Left ventricle myocardium inferior (tissue), 1 donor: Measurements from ENCODE around the gene SCML2. TPM values are rescaled to one million over a fixed set of nuclear protein-coding genes. Genes with fewer than 3 reads are reported as not detected.

Experiments
- DNase-seq: peaks from one replicate; pipeline ENCODE4 v3.0.0-alpha.2; 2020
- H3K27ac ChIP-seq: fragments of 200-600 bp; replicated peaks from 2 replicates; pipeline ENCODE4 v1.8.0; 2021
- H3K27me3 ChIP-seq: fragments of 200-600 bp; 2 replicates; pipeline ENCODE4 v1.8.0; 2021; ENCODE audit warnings: low read depth
- H3K36me3 ChIP-seq: fragments of 200-600 bp; 2 replicates; pipeline ENCODE4 v1.8.0; 2021
- H3K4me1 ChIP-seq: fragments of 200-600 bp; 2 replicates; pipeline ENCODE4 v1.8.0; 2021
- H3K4me3 ChIP-seq: fragments of 200-600 bp; 2 replicates; pipeline ENCODE4 v1.8.0; 2021; ENCODE audit warnings: mild to moderate bottlenecking, moderate library complexity
- H3K9me3 ChIP-seq: fragments of 200-600 bp; replicated peaks from 2 replicates; pipeline ENCODE4 v1.8.0; 2021
- CTCF ChIP-seq: fragments of 200-600 bp; IDR thresholded peaks from 2 replicates; pipeline ENCODE4 v1.8.0; 2021; ENCODE audit warnings: antibody characterized with exemption, mild to moderate bottlenecking, borderline replicate concordance
- intact Hi-C: fragments of 100-400 bp; cut with micrococcal nuclease; formaldehyde crosslinking; loops from one replicate; pipeline ENCODE4 v1.11.0; 2022
- long read RNA-seq: library from polyadenylated mRNA; unstranded; transcript quantifications from one replicate; pipeline ENCODE4 v2.0.0, GENCODE V29; 2021
- total RNA-seq: library from RNA; stranded (reverse); fragmentation: NEBNext Ultra II Directional; extraction: Animal tissue kit (Norgen Biotek cat#: 25700); gene quantifications from one replicate; pipeline ENCODE4 v1.2.1, GENCODE V29; 2021
- donor health status: DM: no; HTN: yes; CAD: no; lungs with severe emphysema.

SCML2 gene
- 1.1 TPM for total RNA-seq
- long read RNA-seq, full-length matches to known transcripts: 1 of 3 reads
- long read RNA-seq, partial matches to known transcripts: 0 of 3 reads
- long read RNA-seq, other reads (novel, unspliced or antisense): 2 of 3 reads

GRCh38 chrX:18354369-18355223 is at the start of gene SCML2:
TSS of gene SCML2 (minus strand) at chrX:18354688. CDS start at chrX:18334071, 20,617 bp downstream.
- intact Hi-C loops: no loop called here
- no peak for TF ChIP-seq CTCF
- Histone ChIP-seq H3K9me3 (no peaks in the 10 kb centered on the region), H3K36me3 (no peaks in the 10 kb centered on the region), H3K27ac (no peak within 1 kb of the TSS), H3K4me1 (peaks cover 6% of the 10 kb centered on the region), H3K27me3 (no peaks in the 10 kb centered on the region), H3K4me3 (peak within 1 kb of the TSS; percentile 71)
- peak; percentile 38 for DNase-seq

- DNase-seq: no peak
- TF ChIP-seq CTCF: no peak
- Histone ChIP-seq H3K27me3 (no peaks in the 10 kb centered on the region), H3K4me1 (no peaks in the 10 kb centered on the region), H3K36me3 (no peaks in the 10 kb centered on the region), H3K9me3 (no peaks in the 10 kb centered on the region), H3K4me3 (no peak overlapping the region), H3K27ac (no peak overlapping the region)
- intact Hi-C loops: no loop called here
These were observed 47.3 kb upstream of the SCML2 start for GRCh38 chrX:18401848-18402213.

GRCh38 chrX:18394477-18394876 is 40.0 kb upstream of the SCML2 start:
- intact Hi-C loops: loop anchor here (5.0 kb wide), 1 partner anchor 938 kb away; no protein-coding TSS in a partner anchor
- Histone ChIP-seq H3K4me1 (no peaks in the 10 kb centered on the region), H3K4me3 (no peak overlapping the region), H3K9me3 (no peaks in the 10 kb centered on the region), H3K27ac (no peak overlapping the region), H3K36me3 (no peaks in the 10 kb centered on the region), H3K27me3 (no peaks in the 10 kb centered on the region)
- no peak for TF ChIP-seq CTCF
- no peak for DNase-seq

- Histone ChIP-seq H3K4me1 (no peaks in the 10 kb centered on the region), H3K9me3 (no peaks in the 10 kb centered on the region), H3K27me3 (no peaks in the 10 kb centered on the region), H3K27ac (no peak overlapping the region), H3K36me3 (no peaks in the 10 kb centered on the region), H3K4me3 (no peak overlapping the region)
- intact Hi-C loops: loop anchor here (5.0 kb wide), 1 partner anchor 941 kb away; no protein-coding TSS in a partner anchor
- DNase-seq: peak; percentile 37
- peak; percentile 68 for TF ChIP-seq CTCF
These were observed 36.6 kb upstream of the SCML2 start for GRCh38 chrX:18390941-18391538.

GRCh38 chrX:18389966-18390365 is 35.5 kb upstream of the SCML2 start:
- H3K36me3 ChIP-seq: no peaks in the 10 kb centered on the region
- no peak overlapping the region for H3K27ac ChIP-seq
- no peaks in the 10 kb centered on the region for H3K27me3 ChIP-seq
- DNase-seq: no peak
- intact Hi-C loops: loop anchor here (5.0 kb wide), 1 partner anchor 942 kb away; no protein-coding TSS in a partner anchor
- no peak overlapping the region for H3K4me3 ChIP-seq
- no peaks in the 10 kb centered on the region for H3K4me1 ChIP-seq
- no peak for TF ChIP-seq CTCF
- no peaks in the 10 kb centered on the region for H3K9me3 ChIP-seq
